Prostate gland (tissue), 2 donors: ENCODE measurements around the gene RBM44. TPM values are rescaled to one million over a fixed set of nuclear protein-coding genes. Genes with fewer than 3 reads are reported as not detected.
"Not testable (repeated sequence)": the region's sequence is repeated elsewhere in the genome, so short reads cannot be mapped to it uniquely, and the experiment has no call there.

Experiments used
- DNase-seq: peaks from one replicate; pipeline ENCODE4 v3.0.0-alpha.2; 2019; ENCODE audit warnings: low spot score
- H3K27ac ChIP-seq, 2 donors: fragments of 200-600 bp; sonication (generic); 2 replicates each; pipeline ENCODE4 v1.5.1; 2017 to 2019
- H3K27me3 ChIP-seq: fragments of 200-600 bp; sonication (generic); replicated peaks from 2 replicates; pipeline ENCODE4 v1.5.1; 2019; ENCODE audit not compliant: insufficient read depth
- H3K36me3 ChIP-seq, 2 donors: fragments of 200-600 bp; sonication (generic); 1 replicate in 1 of 2; 2 replicates in 1 of 2; pipeline versions ENCODE4 v1.5.1 to v1.8.1; 2017 to 2019
- H3K4me1 ChIP-seq: fragments of 200-600 bp; sonication (generic); replicated peaks from 2 replicates; pipeline ENCODE4 v1.5.1; 2019
- H3K4me3 ChIP-seq, 2 donors: fragments of 200-600 bp; sonication (generic); 2 replicates each; pipeline ENCODE4 v1.5.1; 2017 to 2019
- H3K9me3 ChIP-seq: fragments of 200-600 bp; sonication (generic); 2 replicates; pipeline ENCODE4 v1.5.1; 2017
- CTCF ChIP-seq, 4 experiments: fragments of 200-600 bp in 2 of 4; fragments of 450-650 bp in 2 of 4; sonication (generic) in 2 of 4; IDR thresholded peaks; 1 replicate in 3 of 4; 2 replicates in 1 of 4; pipeline ENCODE4 v1.5.1; 2016 to 2019; ENCODE audit warnings: antibody characterized with exemption in 4 of 4, mild to moderate bottlenecking in 2 of 4, moderate library complexity in 2 of 4
- POLR2A ChIP-seq: fragments of 450-650 bp; IDR thresholded peaks from one replicate; pipeline ENCODE4 v1.6.1; 2016; ENCODE audit warnings: antibody characterized with exemption, mild to moderate bottlenecking
- POLR2AphosphoS5 ChIP-seq: sonication (generic); formaldehyde crosslinking; IDR thresholded peaks from one replicate; pipeline ENCODE4 v1.6.1; 2017; ENCODE audit warnings: antibody characterized with exemption
- WGBS: methylation state at CpG from one replicate; pipeline ENCODE4 v1.1.5; 2018; 5-methylcytosine and 5-hydroxymethylcytosine counted together
- intact Hi-C: fragments of 100-400 bp; cut with DNase I; formaldehyde crosslinking; loops from one replicate; pipeline ENCODE4 v1.14.2; 2022
- total RNA-seq, 2 donors: library from RNA; depleted of rRNA; stranded (reverse); fragments of >200 nt; gene quantifications; one replicate each; pipeline ENCODE4 v1.1.0, GENCODE V29; 2016

Gene RBM44
- 1 to 10 TPM in 1 of 2 donors, under 1 TPM in 1; 0.23 to 6.0 TPM for total RNA-seq

- no peak within 1 kb of the TSS for H3K4me3 ChIP-seq
- H3K27me3 ChIP-seq, result no peaks in the 10 kb centered on the region
- TF ChIP-seq POLR2AphosphoS5 (no peak), CTCF (IDR thresholded peaks at IDR 0.05) (no peak), POLR2A (no peak)
- intact Hi-C loops, result no loop called here
- no peaks in the 10 kb centered on the region for H3K9me3 ChIP-seq
- H3K36me3 ChIP-seq, result no peaks in the 10 kb centered on the region
- no peak for DNase-seq
- WGBS, result 78% methylated on average over 84 of the region's 84 CpGs
- no peak within 1 kb of the TSS for H3K27ac ChIP-seq
- no peaks in the 10 kb centered on the region for H3K4me1 ChIP-seq
Measured at GRCh38 chr2:237798236-237799059, at the start of gene RBM44. TSS of gene RBM44 (plus strand) at chr2:237798779. CDS start at chr2:237813610, 14,831 bp downstream.

- WGBS, result 92% methylated on average over 11 of the region's 11 CpGs
- DNase-seq, result no peak
- intact Hi-C loops, result loop anchor here (5.0 kb wide), 1 partner anchor 237 kb away; no protein-coding TSS in a partner anchor
Measured at GRCh38 chr2:237749002-237749401, 49.6 kb upstream of the RBM44 start.

GRCh38 chr2:237749961-237750360, 48.6 kb upstream of the RBM44 start:
- TF ChIP-seq CTCF (IDR thresholded peaks at IDR 0.05), result no peak
- TF ChIP-seq POLR2A, result no peak
- no peak for TF ChIP-seq POLR2AphosphoS5
- no peak overlapping the region for H3K4me3 ChIP-seq
- intact Hi-C loops, result loop anchor here (5.0 kb wide), 1 partner anchor 238 kb away; no protein-coding TSS in a partner anchor
- DNase-seq, result no peak
- WGBS, result 63% methylated on average over 2 of the region's 2 CpGs
- H3K27me3 ChIP-seq, result no peaks in the 10 kb centered on the region
- no peaks in the 10 kb centered on the region for H3K4me1 ChIP-seq
- no peak overlapping the region for H3K27ac ChIP-seq
- no peaks in the 10 kb centered on the region for H3K9me3 ChIP-seq
- peaks cover 5 to 9% of the 10 kb centered on the region in 2 donors for H3K36me3 ChIP-seq

More at GRCh38 chr2:237749002-237749401, 49.6 kb upstream of the RBM44 start:
- TF ChIP-seq POLR2A, result no peak
- Histone ChIP-seq H3K4me1 (peaks cover 3% of the 10 kb centered on the region), H3K27ac (no peak overlapping the region), H3K4me3 (no peak overlapping the region), H3K9me3 (no peaks in the 10 kb centered on the region), H3K36me3 (peaks cover 0 to 9% of the 10 kb centered on the region in 2 donors), H3K27me3 (no peaks in the 10 kb centered on the region)

- H3K9me3 ChIP-seq, DNase-seq, H3K36me3 ChIP-seq, H3K4me3 ChIP-seq, intact Hi-C loops, H3K4me1 ChIP-seq, H3K27ac ChIP-seq, H3K27me3 ChIP-seq: not testable (repeated sequence)
- 96% methylated on average over 15 of the region's 15 CpGs for WGBS
Measured at GRCh38 chr2:237750441-237750840, 48.1 kb upstream of the RBM44 start.

GRCh38 chr2:237752761-237753165, 45.8 kb upstream of the RBM44 start:
- H3K27me3 ChIP-seq, result no peaks in the 10 kb centered on the region
- H3K4me3 ChIP-seq, result no peak overlapping the region
- TF ChIP-seq POLR2AphosphoS5 (no peak), POLR2A (no peak), CTCF (IDR thresholded peaks at IDR 0.05) (no peak)
- DNase-seq, result no peak
- intact Hi-C loops, result no loop called here
- no peak overlapping the region for H3K27ac ChIP-seq
- H3K36me3 ChIP-seq, result peaks cover 9% of the 10 kb centered on the region in 2 donors
- H3K4me1 ChIP-seq, result no peaks in the 10 kb centered on the region
- no peaks in the 10 kb centered on the region for H3K9me3 ChIP-seq
- 77% methylated on average over 5 of the region's 5 CpGs for WGBS

GRCh38 chr2:237754182-237754581, 44.4 kb upstream of the RBM44 start:
- intact Hi-C loops, result no loop called here
- no peak for DNase-seq
- Histone ChIP-seq H3K36me3 (peaks cover 6 to 14% of the 10 kb centered on the region in 2 donors), H3K4me1 (no peaks in the 10 kb centered on the region), H3K4me3 (no peak overlapping the region), H3K27ac (no peak overlapping the region), H3K9me3 (no peaks in the 10 kb centered on the region), H3K27me3 (no peaks in the 10 kb centered on the region)
- TF ChIP-seq POLR2AphosphoS5 (no peak), POLR2A (no peak), CTCF (IDR thresholded peaks at IDR 0.05) (no peak)
- 83% methylated on average over 3 of the region's 3 CpGs for WGBS
